ENCODE data around the gene PJVK. TPM values are rescaled to one million over a fixed set of nuclear protein-coding genes. Genes with fewer than 3 reads are reported as not detected.

Gene PJVK
- total RNA-seq, 4 donors from 2014 or later, result 1.4 to 5.8 (median 2.1) TPM

- Histone ChIP-seq H3K36me3 (peaks cover 9 to 73% (median 25%) of the 10 kb centered on the region in 4 donors), H3K4me3 (no peak overlapping the region), H3K27ac (replicated peaks in 1 of 4) (no peak overlapping the region), H3K4me1 (no peaks in the 10 kb centered on the region), H3K27me3 (no peaks in the 10 kb centered on the region), H3K9me3 (no peaks in the 10 kb centered on the region)
- WGBS, result 97% methylated on average over 2 of the region's 2 CpGs
- no peak for DNase-seq (ENCODE audit: extremely low spot score)
- TF ChIP-seq CTCF (IDR thresholded peaks at IDR 0.05) (no peak), POLR2A (IDR thresholded peaks at IDR 0.05; ENCODE audit: low read depth) (no peak), EP300 (IDR thresholded peaks at IDR 0.05) (no peak), POLR2AphosphoS5 (IDR thresholded peaks at IDR 0.05) (no peak)
- intact Hi-C loops (cut with DNase I), result no loop called here
Observed at GRCh38 chr2:178508646-178509045, 57.5 kb downstream of the PJVK start.

- intact Hi-C loops (cut with DNase I), result no loop called here
- no peak for DNase-seq (ENCODE audit: extremely low spot score)
- no peaks in the 10 kb centered on the region for H3K9me3 ChIP-seq
- H3K36me3 ChIP-seq, result peaks cover 3 to 68% (median 12%) of the 10 kb centered on the region in 4 donors
- 88% methylated on average over 5 of the region's 6 CpGs for WGBS
- no peaks in the 10 kb centered on the region for H3K4me1 ChIP-seq
- no peak overlapping the region for H3K27ac ChIP-seq (replicated peaks in 1 of 4)
- no peaks in the 10 kb centered on the region for H3K27me3 ChIP-seq
- no peak overlapping the region for H3K4me3 ChIP-seq
- TF ChIP-seq CTCF (IDR thresholded peaks at IDR 0.05) (no peak), POLR2A (IDR thresholded peaks at IDR 0.05; ENCODE audit: low read depth) (no peak), POLR2AphosphoS5 (IDR thresholded peaks at IDR 0.05) (no peak), EP300 (IDR thresholded peaks at IDR 0.05) (no peak)
Observed at GRCh38 chr2:178510384-178510783, 59.2 kb downstream of the PJVK start.

Other genes starting within 250 kb of the PJVK start
- 10 to 100 TPM; 74.5 to 90.9 (median 75.7) TPM for gene PRKRA, start 203 bp upstream of the PJVK start, total RNA-seq
- gene FKBP7, start 27.2 kb downstream of the PJVK start, total RNA-seq, result 10 to 100 TPM; 13.3 to 15.0 (median 14.7) TPM
- gene PLEKHA3, start 29.1 kb downstream of the PJVK start, total RNA-seq, result 10 to 100 TPM; 20.8 to 30.0 (median 26.5) TPM